HG02938 (cell line): ENCODE results near the gene CADPS.

Experiments
- ATAC-seq: cut with Tn5 transposase; IDR thresholded peaks from one replicate; pipeline ENCODE4 v1.9.1; 2021; ENCODE audit warnings: mild to moderate bottlenecking, moderate library complexity; ENCODE audit not compliant: unreplicated experiment

Gene CADPS

GRCh38 chr3:62365391-62366125, 509.7 kb downstream of the CADPS start:
- ATAC-seq: no peak

- no peak for ATAC-seq
Observed at GRCh38 chr3:62364191-62364590, 511.0 kb downstream of the CADPS start.

- no peak for ATAC-seq
Observed at GRCh38 chr3:62363275-62363674, 511.9 kb downstream of the CADPS start.

GRCh38 chr3:62361824-62362223, 513.4 kb downstream of the CADPS start:
- peak; percentile 34 for ATAC-seq

- ATAC-seq: peak; percentile 93
Observed at GRCh38 chr3:62361261-62361660, 514.0 kb downstream of the CADPS start.

- no peak for ATAC-seq
Observed at GRCh38 chr3:62359531-62359930, 515.7 kb downstream of the CADPS start.

- ATAC-seq: no peak
Observed at GRCh38 chr3:62356356-62356755, 518.9 kb downstream of the CADPS start.

- no peak for ATAC-seq
Observed at GRCh38 chr3:62355703-62356102, 519.5 kb downstream of the CADPS start.
